HG03469 (cell line): ENCODE data around the gene FRS2.

Experiments used
- ATAC-seq: cut with Tn5 transposase; IDR thresholded peaks from one replicate; pipeline ENCODE4 v1.9.1; 2021; ENCODE audit warnings: mild to moderate bottlenecking, moderate library complexity, moderate number of reproducible peaks; ENCODE audit not compliant: unreplicated experiment

FRS2 gene

DNA sequence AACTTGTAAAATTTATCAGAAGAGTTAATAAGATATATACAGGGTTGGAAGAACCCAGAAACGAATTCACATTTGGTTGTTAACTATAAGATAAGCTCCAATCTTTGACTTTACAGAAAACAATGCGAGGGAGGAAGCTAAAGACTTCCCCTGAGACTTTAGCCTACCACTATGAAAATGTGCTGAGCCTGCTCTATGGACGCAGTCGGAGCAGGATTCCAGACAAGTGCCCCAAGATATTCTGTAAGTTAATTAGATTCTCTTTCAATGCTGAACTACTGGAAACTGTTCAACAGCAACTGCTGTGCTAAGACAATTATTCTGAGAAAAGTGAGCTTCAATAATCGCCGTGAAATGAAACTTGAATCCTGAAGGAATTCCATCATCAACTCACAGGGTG is 148.9 kb downstream of the FRS2 start:
- no peak for ATAC-seq

DNA sequence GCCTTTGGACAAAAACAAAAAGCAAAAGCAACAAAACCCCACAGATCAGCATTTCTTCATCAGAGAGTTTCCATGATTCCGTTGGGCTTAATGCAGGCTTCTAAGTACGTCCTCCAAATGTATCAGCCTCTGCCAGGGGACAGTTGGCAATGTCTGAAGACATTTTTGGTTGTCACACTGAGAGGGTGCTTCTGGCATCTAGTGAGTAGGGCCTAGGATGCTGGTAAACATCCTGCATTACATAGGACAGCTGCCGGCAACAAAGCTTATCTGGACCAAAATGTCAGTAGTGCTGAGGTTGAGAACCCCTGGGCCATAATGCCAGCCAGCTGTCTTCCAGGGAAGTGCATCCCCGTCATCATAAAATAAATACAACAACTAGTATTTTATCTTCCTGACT is 149.9 kb downstream of the FRS2 start:
- no peak for ATAC-seq

DNA sequence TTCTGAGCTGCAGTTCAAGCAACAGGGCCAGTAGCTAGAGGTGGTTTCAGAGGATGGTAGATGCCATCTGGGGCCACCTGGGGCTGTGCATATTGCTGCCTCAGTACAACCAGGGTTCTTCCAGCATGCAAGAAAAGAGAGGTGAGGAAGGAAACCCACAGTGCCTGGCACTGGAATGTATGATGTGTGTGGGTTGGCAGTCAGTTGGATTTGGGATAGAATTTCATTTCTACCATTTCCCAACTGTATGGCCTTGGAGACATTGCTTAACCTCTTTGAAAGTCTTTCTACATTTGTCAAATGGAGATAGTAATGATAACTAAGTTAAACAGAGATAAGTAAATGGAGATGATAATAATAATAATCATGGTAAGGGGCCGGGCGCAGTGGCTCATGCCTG is 150.7 kb downstream of the FRS2 start:
- ATAC-seq: no peak

DNA sequence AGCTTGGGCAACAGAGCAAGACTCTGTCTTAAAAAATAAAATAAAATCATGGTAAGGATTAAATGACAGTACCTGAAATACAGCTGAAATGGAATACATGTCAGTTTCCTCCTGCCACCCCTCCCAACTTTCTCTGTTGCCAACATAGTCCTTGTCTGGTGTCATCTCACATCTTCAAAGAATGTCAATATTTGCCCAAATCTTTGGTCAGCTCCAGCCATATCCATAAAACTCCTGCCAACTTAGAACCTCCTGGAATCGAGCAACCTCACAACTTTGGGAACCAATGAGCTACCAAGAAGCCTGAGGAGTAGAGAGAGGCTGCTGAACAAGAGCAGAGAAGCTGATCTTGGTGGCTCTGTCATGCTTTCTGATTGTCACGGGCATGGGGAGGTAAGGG is 151.4 kb downstream of the FRS2 start:
- no peak for ATAC-seq

DNA sequence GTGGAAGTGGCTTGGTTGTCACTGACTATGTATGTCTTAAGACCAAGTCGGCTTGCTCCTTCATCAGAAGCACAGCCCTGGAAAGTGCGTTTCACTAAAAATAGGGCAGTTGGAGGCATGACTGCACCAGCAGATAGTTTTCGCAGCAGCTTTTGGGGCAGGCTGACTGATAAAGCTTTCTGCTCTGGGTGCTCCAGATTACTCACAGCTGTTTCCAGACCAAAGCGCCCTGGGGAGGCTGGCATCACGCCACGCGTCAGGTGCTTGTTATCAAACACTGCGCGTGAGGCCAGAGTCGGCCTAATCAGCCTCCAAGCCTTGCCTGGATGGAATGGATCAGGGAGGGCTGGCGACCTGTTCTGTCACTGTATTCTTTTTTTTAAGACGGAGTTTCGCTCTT is 153.8 kb downstream of the FRS2 start:
- no peak for ATAC-seq

DNA sequence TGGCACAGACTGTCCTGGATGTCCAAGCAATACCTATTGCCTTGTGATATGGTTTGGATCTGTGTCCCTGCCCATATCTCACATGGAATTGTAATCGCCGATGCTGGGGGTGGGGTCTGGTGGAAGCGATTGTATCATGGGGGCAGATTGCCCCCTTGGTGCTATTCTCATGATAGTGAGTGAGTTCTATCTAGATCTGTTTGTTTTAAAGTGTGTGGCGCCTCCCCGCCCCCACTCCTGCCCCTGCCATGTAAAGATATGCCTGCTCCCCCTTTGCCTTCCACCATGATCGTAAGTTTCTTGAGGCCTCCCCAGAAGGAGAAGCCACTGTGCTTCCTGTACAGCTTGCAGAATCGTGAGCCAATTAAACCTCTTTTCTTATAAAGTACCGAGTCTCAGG is 157.3 kb downstream of the FRS2 start:
- ATAC-seq: no peak
